HG03175 (cell line): ENCODE results near the gene TMCC3.
"Not testable (repeated sequence)": the region's sequence is repeated elsewhere in the genome, so short reads cannot be mapped to it uniquely, and the experiment has no call there.

Experiments
- ATAC-seq: cut with Tn5 transposase; IDR thresholded peaks from one replicate; pipeline ENCODE4 v1.9.1; 2021; ENCODE audit warnings: mild to moderate bottlenecking, moderate library complexity; ENCODE audit not compliant: unreplicated experiment

TMCC3 gene, protein sequence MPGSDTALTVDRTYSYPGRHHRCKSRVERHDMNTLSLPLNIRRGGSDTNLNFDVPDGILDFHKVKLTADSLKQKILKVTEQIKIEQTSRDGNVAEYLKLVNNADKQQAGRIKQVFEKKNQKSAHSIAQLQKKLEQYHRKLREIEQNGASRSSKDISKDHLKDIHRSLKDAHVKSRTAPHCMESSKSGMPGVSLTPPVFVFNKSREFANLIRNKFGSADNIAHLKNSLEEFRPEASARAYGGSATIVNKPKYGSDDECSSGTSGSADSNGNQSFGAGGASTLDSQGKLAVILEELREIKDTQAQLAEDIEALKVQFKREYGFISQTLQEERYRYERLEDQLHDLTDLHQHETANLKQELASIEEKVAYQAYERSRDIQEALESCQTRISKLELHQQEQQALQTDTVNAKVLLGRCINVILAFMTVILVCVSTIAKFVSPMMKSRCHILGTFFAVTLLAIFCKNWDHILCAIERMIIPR

DNA sequence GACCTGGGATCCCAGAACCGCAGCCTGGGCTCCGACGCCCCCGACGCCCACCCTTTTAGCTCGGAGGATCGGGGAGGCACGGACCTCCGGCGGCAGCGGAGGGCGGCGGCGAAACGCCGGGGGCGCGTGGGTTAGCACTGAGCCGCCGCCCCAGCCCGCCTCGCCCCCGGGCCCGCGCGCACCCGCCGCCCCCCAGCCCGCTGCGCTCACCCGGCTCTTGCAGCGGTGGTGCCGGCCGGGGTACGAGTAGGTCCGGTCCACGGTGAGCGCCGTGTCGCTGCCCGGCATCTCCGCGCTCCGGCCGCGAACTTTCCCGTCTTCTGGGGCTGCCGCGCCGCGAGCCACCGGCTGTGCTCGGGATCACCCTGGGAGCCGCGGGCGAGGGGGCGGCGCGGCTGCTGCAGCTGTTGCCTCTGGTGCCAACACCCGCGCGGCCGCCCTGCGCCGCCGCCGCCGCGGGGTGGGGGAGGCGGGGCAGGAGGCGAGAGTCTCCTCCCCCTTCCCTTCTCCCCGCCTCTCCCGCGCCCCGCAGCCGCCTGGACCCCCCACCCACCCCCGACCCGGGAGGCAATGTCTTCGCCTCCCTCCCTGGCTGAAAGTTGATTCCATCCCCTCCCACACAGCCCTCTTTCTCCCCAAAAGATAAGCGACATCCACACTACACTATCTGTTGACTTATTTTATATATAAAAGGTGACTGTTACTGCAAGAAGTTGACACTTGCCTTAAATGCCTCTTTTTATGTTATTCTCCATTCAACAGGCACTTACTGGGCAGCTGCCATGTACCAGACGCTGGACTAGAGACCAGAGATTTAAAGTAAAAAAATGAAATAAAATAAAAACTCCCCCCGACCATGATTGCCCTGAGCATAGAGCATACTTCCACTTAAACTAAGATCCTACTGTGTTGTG lies at the start of gene TMCC3:
TMCC3 (minus strand) TSS at position 415 of the 914 bp plus-strand sequence; CDS start at position 288, 127 bp downstream.
- peak; percentile 71 for ATAC-seq

DNA sequence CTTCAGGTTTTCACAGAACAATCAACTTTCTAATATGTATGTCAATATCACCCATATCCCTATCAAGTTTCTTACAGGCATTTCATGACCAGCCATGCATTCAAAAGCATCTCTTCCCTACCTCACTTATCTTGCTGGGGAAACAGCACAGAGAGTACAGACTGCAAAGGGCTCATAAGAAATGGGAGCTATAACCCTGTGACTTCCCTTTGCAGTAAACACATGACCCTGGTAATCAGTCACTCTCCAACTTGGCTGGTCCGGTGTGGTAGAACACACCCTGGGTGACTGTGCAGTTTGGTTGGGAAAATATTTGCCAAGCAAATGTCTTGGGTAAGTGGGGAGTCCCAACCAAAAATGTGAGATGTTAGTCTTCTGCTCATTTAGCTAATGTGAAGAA lies 49.4 kb upstream of the TMCC3 start:
- ATAC-seq, result no peak

GRCh38 chr12:94698578-94698977 lies 48.2 kb upstream of the TMCC3 start:
- no peak for ATAC-seq

DNA sequence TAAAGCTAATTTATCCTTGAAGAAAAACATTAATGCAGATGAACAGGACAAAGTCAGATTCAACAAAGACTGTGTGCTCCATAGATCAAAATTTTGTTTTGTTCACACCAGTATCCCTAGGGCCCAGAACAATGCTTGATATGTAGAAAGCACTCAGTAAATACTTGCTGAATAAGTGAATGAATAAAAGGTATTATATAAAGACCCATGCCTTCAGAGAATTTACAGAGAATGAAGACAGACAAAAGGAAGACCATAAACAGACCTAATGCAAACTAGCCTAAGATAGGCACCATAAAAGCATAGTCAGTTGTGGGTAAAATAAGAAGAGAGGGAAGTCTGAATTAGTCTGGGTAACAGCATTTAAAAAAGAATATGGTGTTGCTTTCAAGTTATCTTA lies 47.3 kb upstream of the TMCC3 start:
- ATAC-seq, result no peak

DNA sequence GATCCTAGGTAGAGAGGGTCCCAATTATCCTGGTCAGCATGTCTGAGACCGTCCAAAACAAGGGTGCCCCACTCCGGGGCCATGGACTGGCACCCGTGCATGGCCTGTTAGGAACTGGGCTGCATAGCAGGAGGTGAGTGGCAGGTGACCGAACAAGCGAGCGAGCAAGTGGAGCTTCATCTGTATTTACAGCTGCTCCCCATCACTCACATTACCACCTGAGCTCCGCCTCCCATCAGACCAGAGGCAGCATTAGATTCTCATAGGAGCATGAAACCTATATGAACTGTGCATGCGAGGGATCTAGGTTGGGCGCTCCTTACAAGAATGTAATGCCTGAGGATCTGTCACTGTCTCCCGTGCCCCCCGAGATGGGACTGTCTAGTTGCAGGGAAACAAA lies 44.4 kb upstream of the TMCC3 start:
- ATAC-seq, result no peak

GRCh38 chr12:94692826-94693225 lies 42.5 kb upstream of the TMCC3 start:
- not testable (repeated sequence) for ATAC-seq

- ATAC-seq, result no peak
Observed at GRCh38 chr12:94690198-94690771, 39.9 kb upstream of the TMCC3 start.

DNA sequence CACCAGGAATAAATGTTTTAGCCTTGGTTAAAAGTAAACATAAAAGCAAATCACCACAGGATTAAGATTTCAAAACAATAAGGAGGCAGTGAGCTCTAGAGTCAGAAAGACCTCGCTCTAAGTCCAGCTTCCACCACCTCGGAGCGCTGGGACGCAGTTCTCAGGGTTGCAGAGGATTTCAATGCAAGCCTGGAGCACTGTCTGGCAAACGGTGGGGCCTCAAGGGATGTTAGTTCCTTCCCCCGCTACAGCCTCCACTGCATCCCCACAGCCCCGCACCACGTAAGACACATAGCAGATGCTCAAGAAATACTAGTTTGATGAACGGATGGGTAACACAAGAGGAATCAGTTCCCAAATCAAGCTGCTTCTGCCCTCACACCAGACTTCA lies 39.3 kb upstream of the TMCC3 start:
- ATAC-seq, result no peak

DNA sequence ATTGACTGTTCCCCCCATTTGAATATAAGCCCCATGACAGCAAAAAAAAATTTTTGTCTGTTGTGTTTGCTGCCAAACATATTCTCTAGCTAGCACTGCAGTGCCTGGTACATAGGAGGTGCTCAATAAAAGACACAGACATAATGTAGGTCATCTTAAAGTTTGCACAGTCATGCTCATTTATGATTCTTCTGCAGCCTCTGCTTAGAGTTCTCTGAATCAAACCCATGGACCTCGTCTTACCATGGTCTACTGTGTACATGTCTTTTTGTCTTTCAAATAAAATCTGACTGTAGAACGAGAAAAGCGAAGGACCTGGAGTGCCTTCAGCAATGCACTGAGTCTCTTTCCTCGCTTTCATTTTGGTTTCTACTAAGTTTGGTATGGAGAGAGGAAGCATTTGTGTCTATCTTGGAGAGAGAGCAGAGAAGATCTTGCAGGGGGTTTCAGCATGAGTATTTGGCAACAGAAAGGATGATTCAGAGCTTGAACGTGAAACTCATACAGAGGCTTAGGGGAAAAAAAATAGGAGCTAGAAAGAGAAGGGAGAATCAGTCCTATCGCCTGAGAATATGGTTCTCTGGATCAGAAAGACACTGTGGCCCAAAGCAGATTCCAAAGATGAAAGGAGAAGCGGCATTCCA lies 38.8 kb upstream of the TMCC3 start:
- ATAC-seq, result no peak

GRCh38 chr12:94687891-94688290 lies 37.5 kb upstream of the TMCC3 start:
- no peak for ATAC-seq

- ATAC-seq, result no peak
Observed at GRCh38 chr12:94686834-94687628, 36.7 kb upstream of the TMCC3 start.

GRCh38 chr12:94684416-94685142 lies 34.2 kb upstream of the TMCC3 start:
- ATAC-seq, result no peak

DNA sequence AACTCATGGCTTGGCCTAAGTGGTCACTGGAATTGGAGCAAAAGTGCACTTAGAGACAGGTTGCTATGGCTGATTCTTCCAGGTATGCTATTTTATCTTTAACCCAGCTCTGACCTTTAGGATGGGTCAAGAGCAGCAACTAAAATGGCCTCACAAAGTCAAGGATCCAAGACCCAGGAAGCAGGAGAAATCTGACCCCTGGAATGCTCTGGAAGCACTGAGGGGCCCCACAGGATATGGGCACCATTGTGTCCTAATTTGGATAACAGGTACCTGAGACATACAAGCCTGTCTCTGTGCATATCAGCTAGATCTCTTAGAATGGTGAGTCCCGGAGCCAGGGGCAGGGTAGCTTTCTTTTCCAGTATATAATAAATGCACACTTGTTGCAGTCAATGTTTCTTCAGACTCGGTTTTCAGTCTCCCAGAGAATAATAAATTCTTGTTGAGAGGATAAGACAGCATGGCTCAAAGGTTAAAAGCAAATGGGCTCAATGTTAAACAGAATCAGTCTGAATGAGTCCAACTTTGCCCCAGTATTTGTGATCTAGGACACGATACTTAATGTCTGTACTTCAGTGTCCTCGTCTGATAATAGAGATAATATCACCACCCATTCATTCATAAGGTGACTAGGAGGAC lies 29.3 kb upstream of the TMCC3 start:
- no peak for ATAC-seq

- no peak for ATAC-seq
Observed at GRCh38 chr12:94678849-94679248, 28.5 kb upstream of the TMCC3 start.

- no peak for ATAC-seq
Observed at GRCh38 chr12:94678379-94678778, 28.0 kb upstream of the TMCC3 start.

- ATAC-seq, result peak; percentile 44
Observed at GRCh38 chr12:94677778-94678177, 27.4 kb upstream of the TMCC3 start.

DNA sequence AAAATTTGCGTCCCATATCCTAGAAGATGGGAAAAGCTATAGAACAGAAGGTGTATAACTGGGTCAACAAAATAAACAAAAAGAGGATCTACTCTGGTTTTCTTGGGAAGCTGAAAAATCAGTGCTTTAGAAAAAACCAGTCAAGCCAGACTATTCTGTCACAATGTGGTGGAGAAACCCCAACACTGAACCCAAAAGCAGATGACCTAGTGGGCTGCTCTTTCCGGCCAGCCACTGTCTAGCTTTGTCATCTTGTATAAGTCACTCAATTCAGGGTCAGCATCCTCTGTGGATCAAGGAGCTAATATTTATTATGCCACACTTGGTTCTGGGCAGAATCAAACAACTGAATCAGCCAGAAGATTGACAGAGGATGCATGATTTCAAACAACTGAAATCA lies 26.6 kb upstream of the TMCC3 start:
- no peak for ATAC-seq

DNA sequence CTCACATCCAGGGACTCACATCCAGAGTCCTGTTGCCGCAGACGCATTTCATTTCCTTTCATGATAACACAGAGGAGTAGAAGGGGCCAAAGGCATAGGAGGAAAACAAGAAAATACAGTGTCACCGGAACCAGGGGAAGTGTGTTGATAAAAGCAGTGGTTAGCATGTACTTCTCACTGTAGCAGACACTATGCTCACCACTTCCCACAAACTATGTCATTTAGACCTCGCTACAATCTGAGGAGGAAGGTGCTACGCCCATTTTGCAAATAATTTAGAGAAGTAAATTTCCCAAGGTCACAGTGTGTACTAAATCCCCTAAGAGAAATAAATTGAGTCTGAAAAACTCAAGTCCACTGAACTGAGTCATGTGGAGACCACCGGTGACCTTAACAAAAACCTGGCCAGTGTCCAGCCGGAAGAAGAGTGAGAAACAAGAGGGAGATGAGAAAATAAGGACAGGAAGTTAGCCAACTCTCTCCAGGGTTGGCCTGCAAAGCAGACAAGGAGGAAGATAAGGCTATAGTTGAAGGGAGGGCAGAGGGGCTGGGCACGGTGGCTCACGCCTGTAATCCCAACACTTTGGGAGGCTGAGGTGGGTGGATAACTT lies 25.8 kb upstream of the TMCC3 start:
- ATAC-seq, result peak; percentile 80

DNA sequence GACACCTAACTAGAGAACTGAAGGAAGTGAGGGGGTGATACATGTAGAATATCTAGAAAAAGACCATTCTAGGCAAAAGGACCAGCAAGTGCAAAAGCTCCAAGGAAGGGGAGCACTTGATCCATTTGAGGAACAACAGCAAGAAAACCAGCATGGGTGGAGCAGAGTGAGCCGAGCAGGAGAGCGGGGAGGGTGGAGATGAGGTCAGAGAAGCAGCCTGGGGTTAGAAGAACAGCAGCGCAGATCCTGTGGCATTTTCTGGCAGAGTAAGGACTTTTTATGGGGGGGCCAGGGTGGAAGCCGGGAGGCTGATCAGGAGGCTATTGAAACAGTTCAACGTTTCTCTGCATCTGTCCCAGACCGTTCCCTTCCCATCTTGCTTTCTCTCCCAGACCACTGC lies 24.5 kb upstream of the TMCC3 start:
- no peak for ATAC-seq
